Measurements from ENCODE around the gene DTL. TPM values are rescaled to one million over a fixed set of nuclear protein-coding genes. Genes with fewer than 3 reads are reported as not detected.

Gene DTL
- total RNA-seq, 4 donors from 2014 or later = 2.0 to 9.2 (median 5.1) TPM

DNA sequence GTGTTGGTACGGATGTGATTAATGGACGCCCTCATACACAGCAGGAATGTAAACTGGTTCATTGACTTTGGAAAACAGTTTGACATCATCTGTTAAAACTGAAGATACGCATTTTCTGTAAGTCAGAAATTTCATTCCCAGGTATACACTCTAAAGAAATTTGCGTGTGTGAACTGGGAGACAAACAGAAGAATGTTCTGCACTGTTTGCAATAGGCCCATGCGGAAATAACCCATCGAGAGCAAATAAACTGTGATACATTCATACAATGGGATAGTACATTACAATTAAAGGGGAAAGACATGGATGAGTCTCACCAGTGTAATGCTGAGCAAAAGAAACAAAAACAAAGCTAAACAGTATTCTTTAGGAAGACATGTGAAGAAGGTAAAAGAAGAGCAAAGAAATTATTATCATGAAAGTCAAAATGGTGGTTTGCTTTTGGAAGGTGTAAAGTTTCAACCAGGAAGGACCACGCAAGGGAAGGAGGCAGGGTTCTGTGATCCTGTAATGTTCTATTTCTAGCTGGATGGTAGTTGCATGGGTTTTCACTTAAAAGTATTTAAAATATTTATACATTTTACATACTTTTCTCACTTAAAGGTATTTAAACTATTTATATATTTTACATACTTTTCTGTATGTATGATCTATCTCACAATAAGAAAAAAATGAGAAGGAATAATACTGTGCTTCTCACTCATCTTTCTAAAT, 30.5 kb upstream of the DTL start:
- no peaks in the 10 kb centered on the region for H3K4me1 ChIP-seq
- TF ChIP-seq, protein P1, sequence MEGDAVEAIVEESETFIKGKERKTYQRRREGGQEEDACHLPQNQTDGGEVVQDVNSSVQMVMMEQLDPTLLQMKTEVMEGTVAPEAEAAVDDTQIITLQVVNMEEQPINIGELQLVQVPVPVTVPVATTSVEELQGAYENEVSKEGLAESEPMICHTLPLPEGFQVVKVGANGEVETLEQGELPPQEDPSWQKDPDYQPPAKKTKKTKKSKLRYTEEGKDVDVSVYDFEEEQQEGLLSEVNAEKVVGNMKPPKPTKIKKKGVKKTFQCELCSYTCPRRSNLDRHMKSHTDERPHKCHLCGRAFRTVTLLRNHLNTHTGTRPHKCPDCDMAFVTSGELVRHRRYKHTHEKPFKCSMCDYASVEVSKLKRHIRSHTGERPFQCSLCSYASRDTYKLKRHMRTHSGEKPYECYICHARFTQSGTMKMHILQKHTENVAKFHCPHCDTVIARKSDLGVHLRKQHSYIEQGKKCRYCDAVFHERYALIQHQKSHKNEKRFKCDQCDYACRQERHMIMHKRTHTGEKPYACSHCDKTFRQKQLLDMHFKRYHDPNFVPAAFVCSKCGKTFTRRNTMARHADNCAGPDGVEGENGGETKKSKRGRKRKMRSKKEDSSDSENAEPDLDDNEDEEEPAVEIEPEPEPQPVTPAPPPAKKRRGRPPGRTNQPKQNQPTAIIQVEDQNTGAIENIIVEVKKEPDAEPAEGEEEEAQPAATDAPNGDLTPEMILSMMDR (IDR thresholded peaks at IDR 0.05) = no peak
- TF ChIP-seq POLR2A (IDR thresholded peaks at IDR 0.05) = no peak
- DNase-seq = no peak
- intact Hi-C loops (cut with DNase I) = no loop called here
- no peaks in the 10 kb centered on the region for H3K27me3 ChIP-seq
- no peaks in the 10 kb centered on the region for H3K9me3 ChIP-seq
- whole genome bisulfite sequencing, 2 donors = 78 to 84% methylated on average over 7 of the region's 7 CpGs
- peaks cover 0 to 87% (median 0%) of the 10 kb centered on the region in 3 donors for H3K36me3 ChIP-seq
- H3K4me3 ChIP-seq = no peak overlapping the region
- H3K27ac ChIP-seq = no peak overlapping the region

DNA sequence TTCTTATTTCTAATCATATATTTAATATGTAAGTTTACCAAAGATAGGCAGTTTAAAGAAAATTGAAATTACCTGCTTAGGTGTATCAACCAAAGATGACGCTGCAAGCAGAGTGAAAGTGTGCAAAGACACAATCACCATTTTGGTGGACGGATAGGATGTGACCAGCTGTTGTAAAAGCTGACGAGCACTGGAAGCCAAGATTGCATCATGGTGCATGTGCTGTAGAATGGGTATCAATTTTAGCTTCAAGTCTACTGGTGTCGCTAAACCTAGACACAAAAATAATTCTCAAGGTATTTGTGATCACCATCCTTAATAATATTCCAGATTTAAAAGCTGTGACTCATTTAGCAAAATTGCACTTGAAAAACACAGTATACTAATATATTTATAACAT, 28.4 kb upstream of the DTL start:
- Histone ChIP-seq H3K4me1 (no peaks in the 10 kb centered on the region), H3K36me3 (peaks cover 0 to 82% (median 0%) of the 10 kb centered on the region in 3 donors), H3K4me3 (no peak overlapping the region), H3K27ac (no peak overlapping the region), H3K27me3 (no peaks in the 10 kb centered on the region), H3K9me3 (no peaks in the 10 kb centered on the region)
- no peak for DNase-seq
- TF ChIP-seq, protein P1 (IDR thresholded peaks at IDR 0.05) = no peak
- TF ChIP-seq POLR2A (IDR thresholded peaks at IDR 0.05) = no peak
- intact Hi-C loops (cut with DNase I) = no loop called here
- WGBS, 2 donors = 94 to 95% methylated on average over 4 of the region's 4 CpGs

DNA sequence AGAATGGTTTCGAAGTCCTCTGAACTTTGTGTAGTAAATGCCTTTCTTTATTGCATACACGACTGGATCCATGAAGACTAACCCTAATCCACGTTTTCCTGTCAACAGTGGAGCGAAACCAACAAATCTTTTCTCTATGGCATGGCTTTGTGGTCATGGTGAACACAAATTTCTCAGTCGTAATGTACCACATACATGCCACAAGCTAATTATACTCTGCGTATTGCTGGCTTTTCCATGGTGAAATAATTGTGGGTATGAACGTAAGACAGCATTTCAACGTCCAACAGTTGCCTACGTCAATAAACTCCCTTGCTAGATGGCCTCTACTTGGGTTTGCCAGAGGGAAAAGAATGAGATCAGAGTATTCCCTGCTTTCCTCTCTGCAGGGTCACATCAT, 27.7 kb upstream of the DTL start:
- intact Hi-C loops (cut with DNase I) = no loop called here
- DNase-seq = no peak
- TF ChIP-seq POLR2A (IDR thresholded peaks at IDR 0.05) = no peak
- TF ChIP-seq, protein P1 (IDR thresholded peaks at IDR 0.05) = no peak
- H3K4me3 ChIP-seq = no peak overlapping the region
- peaks cover 0 to 76% (median 0%) of the 10 kb centered on the region in 3 donors for H3K36me3 ChIP-seq
- H3K9me3 ChIP-seq = no peaks in the 10 kb centered on the region
- H3K27ac ChIP-seq = no peak overlapping the region
- WGBS, 2 donors = 86 to 87% methylated on average over 9 of the region's 9 CpGs
- H3K4me1 ChIP-seq = no peaks in the 10 kb centered on the region
- no peaks in the 10 kb centered on the region for H3K27me3 ChIP-seq

DNA sequence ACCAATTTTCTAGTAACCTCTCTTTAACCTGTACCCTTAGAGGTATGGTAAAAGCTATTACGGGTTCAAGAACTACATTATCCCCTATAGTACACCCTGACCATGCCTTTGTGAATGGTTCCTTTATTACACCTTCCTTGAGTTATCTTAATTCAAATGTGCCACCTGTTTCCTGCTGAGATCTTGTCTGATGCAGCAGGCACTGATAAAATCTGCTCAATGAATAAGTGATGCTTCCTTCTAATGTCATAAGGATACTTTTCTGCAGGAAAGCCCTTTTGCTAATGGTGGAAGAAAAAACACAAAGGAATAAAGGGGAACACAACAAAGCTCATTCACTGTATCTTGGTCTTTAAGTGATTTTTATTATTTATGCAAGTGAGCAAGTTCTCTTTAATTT, 26.0 kb upstream of the DTL start:
- WGBS, 2 donors = 84 to 96% methylated on average over 1 of the region's 1 CpG

DNA sequence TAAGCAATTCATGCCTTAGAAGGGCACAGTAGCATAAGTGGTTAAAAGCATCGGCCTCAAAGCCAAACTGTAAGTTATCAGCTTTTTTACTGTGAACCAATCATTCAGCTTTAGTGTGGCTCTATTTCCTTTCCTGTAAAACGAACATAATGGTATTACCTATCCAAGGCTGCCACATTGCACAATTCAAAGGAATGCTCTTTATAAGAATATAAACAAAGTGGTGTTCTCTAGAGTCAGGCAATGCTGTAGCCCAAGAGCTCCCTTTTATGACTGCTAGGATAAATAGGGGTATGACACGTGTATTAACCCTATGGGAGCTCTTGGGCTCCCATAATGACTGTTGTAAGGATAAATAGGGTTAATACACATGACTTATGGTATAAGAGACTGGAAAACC, 25.5 kb upstream of the DTL start:
- DNase-seq = no peak
- Histone ChIP-seq H3K36me3 (peaks cover 0 to 65% (median 0%) of the 10 kb centered on the region in 3 donors), H3K27me3 (no peaks in the 10 kb centered on the region), H3K4me1 (no peaks in the 10 kb centered on the region), H3K9me3 (no peaks in the 10 kb centered on the region), H3K27ac (no peak overlapping the region), H3K4me3 (no peak overlapping the region)
- intact Hi-C loops (cut with DNase I) = no loop called here
- TF ChIP-seq, protein P1 (IDR thresholded peaks at IDR 0.05) = no peak
- no peak for TF ChIP-seq POLR2A (IDR thresholded peaks at IDR 0.05)
- 86 to 88% methylated on average over 3 of the region's 3 CpGs for WGBS, 2 donors

More for the DNA sequence above, 26.0 kb upstream of the DTL start:
- no peak overlapping the region for H3K27ac ChIP-seq
- H3K9me3 ChIP-seq = no peaks in the 10 kb centered on the region
- H3K36me3 ChIP-seq = peaks cover 0 to 65% (median 0%) of the 10 kb centered on the region in 3 donors
- TF ChIP-seq, protein P1 (IDR thresholded peaks at IDR 0.05) = no peak
- no peak for TF ChIP-seq POLR2A (IDR thresholded peaks at IDR 0.05)
- no peak overlapping the region for H3K4me3 ChIP-seq
- no peak for DNase-seq
- H3K4me1 ChIP-seq = no peaks in the 10 kb centered on the region
- intact Hi-C loops (cut with DNase I) = no loop called here
- H3K27me3 ChIP-seq = no peaks in the 10 kb centered on the region
